GM12878 (cell line): ENCODE data around the gene TXNDC8. TPM values are rescaled to one million over a fixed set of nuclear protein-coding genes. Genes with fewer than 3 reads are reported as not detected.

Source experiments
- ATAC-seq: fragments of 200-7000 bp; cut with Tn5 transposase; 3 replicates; pipeline ENCODE4 v1.9.1; 2020; ENCODE audit warnings: mild to moderate bottlenecking, moderate library complexity
- BruUV-seq: library from RNA; stranded (reverse); fragments of 400-500 nt; replicated peaks from 2 replicates; lab custom pipeline; 2021; lab: Mats Ljungman, UMichigan
- CTCF ChIA-PET: fragments of 300-600 bp; sonication (Branson Sonifier 250); formaldehyde crosslinking; extraction: SDS; loops from one replicate; lab custom pipeline; 2021; ENCODE audit warnings: inconsistent platforms; lab: Yijun Ruan, JAX
- POLR2A ChIA-PET: fragments of 350-600 bp; formaldehyde crosslinking; extraction: SDS; loops from one replicate; lab custom pipeline; 2021; ENCODE audit warnings: inconsistent platforms; lab: Charles Lee
- RAD21 ChIA-PET: fragments of 300-600 bp; sonication (Branson Sonifier 250); formaldehyde crosslinking; loops from one replicate; lab custom pipeline; 2023; ENCODE audit warnings: antibody characterized with exemption; ENCODE audit not compliant: unreplicated experiment; lab: Charles Lee
- SMC1A ChIA-PET: fragments of 300-600 bp; sonication (Branson Sonifier 250); formaldehyde crosslinking; loops from one replicate; lab custom pipeline; 2023; ENCODE audit not compliant: unreplicated experiment, uncharacterized antibody; lab: Charles Lee
- DNase-seq: peaks from one replicate; pipeline ENCODE4 v3.0.0-alpha.2; 2011; ENCODE audit warnings: low read depth, low spot score
- FAIRE-seq: peaks from 3 replicates; lab custom pipeline; 2011; peaks lifted over from hg19 to GRCh38; lab: Jason Lieb, UNC
- H2AFZ ChIP-seq: 2 replicates; pipeline ENCODE4 v1.6.0; 2011; ENCODE audit warnings: low read depth, low read length, control low read depth; ENCODE audit not compliant: control insufficient read depth
- H3K27ac ChIP-seq: 2 replicates; pipeline ENCODE4 v1.5.1; 2011; ENCODE audit warnings: control low read depth; ENCODE audit not compliant: control insufficient read depth, insufficient read depth
- H3K27me3 ChIP-seq, 2 experiments: replicated peaks in 1 of 2; 2 replicates each; pipeline versions ENCODE4 v1.6.0 to v1.6.1; 2011; ENCODE audit warnings: low read length in 1 of 2; ENCODE audit not compliant: control insufficient read depth in 2 of 2, insufficient read depth in 2 of 2
- H3K36me3 ChIP-seq, 2 experiments: 2 replicates each; pipeline ENCODE4 v1.5.1; 2011; ENCODE audit warnings: low read length in 1 of 2; ENCODE audit not compliant: control insufficient read depth in 2 of 2, insufficient read depth in 2 of 2
- H3K4me1 ChIP-seq: 2 replicates; pipeline ENCODE4 v1.6.1; 2011; ENCODE audit warnings: mild to moderate bottlenecking, low read length, moderate library complexity, mixed read lengths; ENCODE audit not compliant: control insufficient read depth, insufficient read depth
- H3K4me2 ChIP-seq: 2 replicates; pipeline ENCODE4 v1.6.0; 2011; ENCODE audit warnings: control low read depth; ENCODE audit not compliant: control insufficient read depth, insufficient read depth
- H3K4me3 ChIP-seq: fragments of 200-600 bp; sonication (generic); 2 replicates; pipeline ENCODE4 v1.5.1; 2016
- H3K79me2 ChIP-seq: 2 replicates; pipeline ENCODE4 v1.6.0; 2011; ENCODE audit warnings: low read length; ENCODE audit not compliant: control insufficient read depth, insufficient read depth
- H3K9ac ChIP-seq: 2 replicates; pipeline ENCODE4 v1.8.0; 2011; ENCODE audit warnings: low read length, control low read depth, mixed read lengths; ENCODE audit not compliant: control insufficient read depth, insufficient read depth
- H3K9me3 ChIP-seq: replicated peaks from 3 replicates; pipeline ENCODE4 v1.5.1; 2011; ENCODE audit warnings: mild to moderate bottlenecking, low read length; ENCODE audit not compliant: control insufficient read depth, insufficient read depth
- H4K20me1 ChIP-seq: 2 replicates; pipeline ENCODE4 v1.6.0; 2011; ENCODE audit not compliant: control insufficient read depth, insufficient read depth
- ATF2 ChIP-seq: IDR thresholded peaks from 2 replicates; pipeline ENCODE4 v1.6.1; 2012; ENCODE audit warnings: low read length, inconsistent platforms
- ATF7 ChIP-seq: fragments of 450-650 bp; IDR thresholded peaks from 2 replicates; pipeline ENCODE4 v1.6.1; 2016; ENCODE audit warnings: low read depth, mild to moderate bottlenecking
- BHLHE40 ChIP-seq, 2 experiments: fragments of 450-650 bp in 1 of 2; IDR thresholded peaks; 2 replicates each; pipeline ENCODE4 v1.6.1; 2011 to 2017; ENCODE audit warnings: low read depth in 2 of 2, borderline replicate concordance in 1 of 2, improper control_type of control experiment in 1 of 2, low read length in 1 of 2, mild to moderate bottlenecking in 1 of 2
- CBFB ChIP-seq: IDR thresholded peaks from 2 replicates; pipeline ENCODE4 v1.6.1; 2016; ENCODE audit warnings: antibody characterized with exemption, low read depth
- CBX5 ChIP-seq: sonication (generic); IDR thresholded peaks from 2 replicates; pipeline ENCODE4 v1.6.1; 2016; ENCODE audit warnings: low read depth, moderate library complexity, mild to moderate bottlenecking, inconsistent platforms
- HDAC2 ChIP-seq: fragments of 200-600 bp; sonication (generic); IDR thresholded peaks from 2 replicates; pipeline ENCODE4 v1.6.1; 2017
- IKZF1 ChIP-seq: fragments of 450-650 bp; conservative IDR thresholded peaks from 2 replicates; pipeline ENCODE4 v1.6.1; 2017; ENCODE audit warnings: antibody characterized with exemption, mild to moderate bottlenecking
- IKZF2 ChIP-seq, 2 experiments: fragments of 450-650 bp; IDR thresholded peaks; 2 replicates each; pipeline ENCODE4 v1.6.1; 2017; ENCODE audit warnings: mild to moderate bottlenecking in 2 of 2, moderate library complexity in 2 of 2
- IRF4 ChIP-seq: IDR thresholded peaks from 2 replicates; pipeline ENCODE4 v1.6.1; 2011; ENCODE audit warnings: low read depth, low read length
- JUNB ChIP-seq: IDR thresholded peaks from 2 replicates; pipeline ENCODE4 v1.6.1; 2016; ENCODE audit warnings: antibody characterized with exemption, mild to moderate bottlenecking
- LARP7 ChIP-seq: fragments of 450-650 bp; IDR thresholded peaks from 2 replicates; pipeline ENCODE4 v1.6.1; 2017; ENCODE audit warnings: mild to moderate bottlenecking
- MLLT1 ChIP-seq: fragments of 450-650 bp; IDR thresholded peaks from 2 replicates; pipeline ENCODE4 v1.6.1; 2016; ENCODE audit warnings: mild to moderate bottlenecking
- NBN ChIP-seq: fragments of 450-650 bp; IDR thresholded peaks from 2 replicates; pipeline ENCODE4 v1.6.1; 2016
- TBL1XR1 ChIP-seq: IDR thresholded peaks from 2 replicates; pipeline ENCODE4 v1.6.1; 2012; ENCODE audit warnings: low read depth, low read length, improper control_type of control experiment
- USF2 ChIP-seq: IDR thresholded peaks from 2 replicates; pipeline ENCODE4 v1.6.1; 2011; ENCODE audit warnings: low read depth, low read length, improper control_type of control experiment, borderline replicate concordance
- YBX1 ChIP-seq: fragments of 450-650 bp; IDR thresholded peaks from 2 replicates; pipeline ENCODE4 v1.6.1; 2016; ENCODE audit warnings: antibody characterized with exemption
- ZNF207 ChIP-seq: fragments of 450-650 bp; IDR thresholded peaks from 2 replicates; pipeline ENCODE4 v1.6.1; 2014; ENCODE audit warnings: antibody characterized with exemption, mild to moderate bottlenecking, borderline replicate concordance
- ZNF622 ChIP-seq: fragments of 450-650 bp; IDR thresholded peaks from 2 replicates; pipeline ENCODE4 v1.6.1; 2017; ENCODE audit warnings: mild to moderate bottlenecking, inconsistent platforms
- WGBS: methylation state at CpG from one replicate; pipeline ENCODE4 v1.1.6; 2016; ENCODE audit warnings: low lambda C conversion rate; ENCODE audit not compliant: insufficient replicate concordance, insufficient coverage; ENCODE audit errors: missing lambda C conversion rate; 5-methylcytosine and 5-hydroxymethylcytosine counted together
- in situ Hi-C: fragments of 300-500 bp; cut with MboI; formaldehyde crosslinking; loops from 9 replicates; pipeline ENCODE4 v1.14.3; 2018; ENCODE audit warnings: mixed read lengths
- intact Hi-C: fragments of 100-400 bp; cut with micrococcal nuclease; formaldehyde crosslinking; loops from one replicate; pipeline ENCODE4 v1.14.2; 2022; ENCODE audit not compliant: unreplicated experiment
- polyA plus RNA-seq, 11 experiments: library from polyadenylated mRNA; depleted of rRNA in 4 of 11; unstranded in 6 of 11; stranded (reverse) in 5 of 11; fragments of >200 nt; fragmentation: Nextera tagmentation in 4 of 11; fragmentation: Illumina TruSeq in 1 of 11; extraction: Ambion mirVana in 4 of 11; extraction: Trizol in 1 of 11; gene quantifications; 1 replicate in 1 of 11; 2 replicates in 10 of 11; pipeline versions ENCODE4 v1.2.1 to v1.2.3, GENCODE V29; 2011 to 2016; ENCODE audit warnings: inconsistent platforms in 2 of 11, missing spikeins in 2 of 11, low read depth in 1 of 11
- total RNA-seq, 4 experiments: library from RNA; depleted of rRNA in 3 of 4; stranded (reverse); fragments of >200 nt in 3 of 4; fragmentation: Illumina TruSeq in 1 of 4; extraction: Trizol in 1 of 4; gene quantifications; 2 replicates each; pipeline versions ENCODE4 v1.2.1 to v1.2.3, GENCODE V29; 2013 to 2021

TXNDC8 gene
- total and polyA plus RNA-seq, 10 of the 15 experiments (the other 5 are each of a cell fraction or from before 2014, with no cell fraction given): not detected

GRCh38 chr9:110308633-110309038, 29.0 kb downstream of the TXNDC8 start:
- peaks cover 10% of the 10 kb centered on the region for H3K4me1 ChIP-seq
- TF ChIP-seq BHLHE40 (IDR thresholded peaks at IDR 0.05; ENCODE audit: borderline replicate concordance in 1 of 2, low read depth in 2 of 2, low read length in 1 of 2) (no peak), MLLT1 (no peak), ZNF207 (no peak), TBL1XR1 (no peak), IKZF2 (IDR thresholded peaks at IDR 0.05) (no peak), HDAC2 (no peak)
- TF ChIP-seq, all 136 proteins: peak for 0
- Histone ChIP-seq H3K36me3 (no peaks in the 10 kb centered on the region), H3K4me3 (no peak overlapping the region), H4K20me1 (no peaks in the 10 kb centered on the region), H3K27ac (peak overlapping the region; percentile 35; the same call in 1 of the 2 replicates), H3K9me3 (no peaks in the 10 kb centered on the region), H3K9ac (no peak overlapping the region), H2AFZ (peak overlapping the region; percentile 83), H3K27me3 (no peaks in the 10 kb centered on the region), H3K4me2 (peak overlapping the region; percentile 21; the same call in 1 of the 2 replicates), H3K79me2 (no peaks in the 10 kb centered on the region)
- RAD21 ChIA-PET: no interaction called here
- intact Hi-C loops: no loop called here
- POLR2A ChIA-PET: no interaction called here
- DNase-seq (no peak), ATAC-seq (no peak), FAIRE-seq (peak; percentile 68)
- WGBS: 11% methylated on average over 4 of the region's 4 CpGs
- no TSS peak for BruUV-seq
- SMC1A ChIA-PET: interaction anchor here (1.4 kb wide), 1 partner anchor 15 kb away, joined by 3 read pairs; no protein-coding TSS in a partner anchor
- in situ Hi-C loops: no loop called here
- CTCF ChIA-PET: no interaction called here

- no TSS peak for BruUV-seq
- Histone ChIP-seq H3K4me1 (peaks cover 10% of the 10 kb centered on the region), H3K4me3 (no peak overlapping the region), H2AFZ (no peak overlapping the region), H3K27ac (no peak overlapping the region), H3K9ac (no peak overlapping the region), H3K36me3 (no peaks in the 10 kb centered on the region), H4K20me1 (no peaks in the 10 kb centered on the region), H3K27me3 (no peaks in the 10 kb centered on the region), H3K9me3 (no peaks in the 10 kb centered on the region), H3K4me2 (no peak overlapping the region), H3K79me2 (no peaks in the 10 kb centered on the region)
- WGBS: 5% methylated on average over 1 of the region's 1 CpG
- SMC1A ChIA-PET: interaction anchor here (0.7 to 1.7 kb wide), 3 partner anchors 9 to 49 kb away, joined by 3 to 6 read pairs (median 5); no protein-coding TSS in a partner anchor
- no peak for FAIRE-seq
- no peak for DNase-seq
- CTCF ChIA-PET: interaction anchor here (0.8 to 1.2 kb wide), 2 partner anchors 10 to 31 kb away, joined by 3 read pairs; no protein-coding TSS in a partner anchor
- in situ Hi-C loops (no loop called here), intact Hi-C loops (no loop called here)
- RAD21 ChIA-PET: no interaction called here
- POLR2A ChIA-PET: no interaction called here
- no peak for ATAC-seq
- no peak for TF ChIP-seq CBX5
- no peak for TF ChIP-seq ATF7
- no peak for TF ChIP-seq NBN
- TF ChIP-seq ATF2: no peak
- no peak for TF ChIP-seq CBFB
- TF ChIP-seq IKZF1: no peak
- no peak for TF ChIP-seq YBX1
- no peak for TF ChIP-seq LARP7
- no peak for TF ChIP-seq USF2
- TF ChIP-seq JUNB: no peak
- no peak for TF ChIP-seq IRF4
- TF ChIP-seq ZNF622: no peak
Observed at GRCh38 chr9:110307191-110307590, 30.5 kb downstream of the TXNDC8 start.
